ENCODE measurements around the gene LMOD2.
"Not testable (repeated sequence)": the region's sequence is repeated elsewhere in the genome, so short reads cannot be mapped to it uniquely, and the experiment has no call there.

LMOD2 gene

DNA sequence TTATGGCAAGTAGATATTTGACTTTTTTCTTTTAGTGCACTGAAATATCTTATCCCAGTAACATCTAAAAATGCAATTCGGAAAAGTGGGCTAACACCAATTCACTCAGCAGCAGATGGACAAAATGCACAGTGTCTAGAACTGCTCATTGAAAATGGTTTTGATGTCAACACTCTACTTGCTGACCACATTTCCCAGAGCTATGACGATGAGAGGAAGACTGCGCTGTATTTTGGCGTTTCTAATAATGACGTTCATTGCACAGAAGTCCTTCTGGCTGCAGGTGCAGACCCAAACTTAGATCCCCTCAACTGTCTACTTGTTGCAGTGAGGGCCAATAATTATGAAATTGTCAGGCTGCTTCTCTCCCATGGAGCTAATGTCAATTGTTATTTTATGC lies 26.8 kb upstream of the LMOD2 start:
- DNase-seq (ENCODE audit: low read depth), result no peak
- no peak overlapping the region for H3K4me3 ChIP-seq (ENCODE audit: control insufficient read depth, low read depth, low read length)
- TF ChIP-seq, protein P1, sequence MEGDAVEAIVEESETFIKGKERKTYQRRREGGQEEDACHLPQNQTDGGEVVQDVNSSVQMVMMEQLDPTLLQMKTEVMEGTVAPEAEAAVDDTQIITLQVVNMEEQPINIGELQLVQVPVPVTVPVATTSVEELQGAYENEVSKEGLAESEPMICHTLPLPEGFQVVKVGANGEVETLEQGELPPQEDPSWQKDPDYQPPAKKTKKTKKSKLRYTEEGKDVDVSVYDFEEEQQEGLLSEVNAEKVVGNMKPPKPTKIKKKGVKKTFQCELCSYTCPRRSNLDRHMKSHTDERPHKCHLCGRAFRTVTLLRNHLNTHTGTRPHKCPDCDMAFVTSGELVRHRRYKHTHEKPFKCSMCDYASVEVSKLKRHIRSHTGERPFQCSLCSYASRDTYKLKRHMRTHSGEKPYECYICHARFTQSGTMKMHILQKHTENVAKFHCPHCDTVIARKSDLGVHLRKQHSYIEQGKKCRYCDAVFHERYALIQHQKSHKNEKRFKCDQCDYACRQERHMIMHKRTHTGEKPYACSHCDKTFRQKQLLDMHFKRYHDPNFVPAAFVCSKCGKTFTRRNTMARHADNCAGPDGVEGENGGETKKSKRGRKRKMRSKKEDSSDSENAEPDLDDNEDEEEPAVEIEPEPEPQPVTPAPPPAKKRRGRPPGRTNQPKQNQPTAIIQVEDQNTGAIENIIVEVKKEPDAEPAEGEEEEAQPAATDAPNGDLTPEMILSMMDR (IDR thresholded peaks at IDR 0.05; ENCODE audit: control insufficient read depth, insufficient read depth, low read depth, low read length, missing control alignments), result no peak

DNA sequence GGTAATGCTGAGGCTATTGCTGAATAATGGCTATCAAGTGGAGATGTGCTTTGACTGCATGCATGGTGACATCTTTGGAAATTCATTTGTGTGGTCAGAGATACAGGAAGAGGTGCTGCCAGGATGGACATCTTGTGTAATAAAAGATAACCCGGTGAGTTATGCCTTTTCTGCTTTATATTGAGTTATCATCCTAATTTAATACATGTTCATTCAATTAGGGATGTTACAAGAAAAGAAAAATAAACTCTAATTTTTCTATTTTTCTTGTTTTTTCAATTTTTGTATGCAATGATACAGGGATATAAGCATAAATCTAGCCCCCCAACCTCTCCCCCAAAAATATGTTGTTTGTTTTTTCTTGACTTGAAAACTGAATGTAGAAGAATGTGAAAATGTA lies 26.4 kb upstream of the LMOD2 start:
- DNase-seq (ENCODE audit: low read depth), result no peak
- H3K4me3 ChIP-seq (ENCODE audit: control insufficient read depth, low read depth, low read length), result no peak overlapping the region
- TF ChIP-seq, protein P1 (IDR thresholded peaks at IDR 0.05; ENCODE audit: control insufficient read depth, insufficient read depth, low read depth, low read length, missing control alignments), result no peak

DNA sequence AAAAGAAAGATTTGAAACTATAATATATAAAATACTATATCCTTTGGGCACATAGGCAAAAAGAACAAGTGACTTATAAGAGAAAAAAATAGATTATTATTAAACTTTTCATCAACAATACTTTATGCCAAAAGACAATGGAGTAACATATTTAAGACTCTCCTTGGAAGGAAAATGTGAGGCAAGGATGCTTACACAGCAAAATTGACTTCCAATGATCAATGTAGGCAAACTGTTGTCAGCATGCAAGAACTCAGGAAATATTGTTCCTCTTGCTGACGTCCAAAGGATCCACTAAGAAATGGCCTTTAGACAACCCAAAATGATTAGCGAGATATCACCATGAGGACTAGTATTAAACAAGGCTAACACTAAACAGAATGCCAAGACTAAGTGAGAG lies 22.9 kb upstream of the LMOD2 start:
- TF ChIP-seq, protein P1 (IDR thresholded peaks at IDR 0.05; ENCODE audit: control insufficient read depth, insufficient read depth, low read depth, low read length, missing control alignments), result no peak
- no peak overlapping the region for H3K4me3 ChIP-seq (ENCODE audit: control insufficient read depth, low read depth, low read length)
- DNase-seq (ENCODE audit: low read depth), result no peak

DNA sequence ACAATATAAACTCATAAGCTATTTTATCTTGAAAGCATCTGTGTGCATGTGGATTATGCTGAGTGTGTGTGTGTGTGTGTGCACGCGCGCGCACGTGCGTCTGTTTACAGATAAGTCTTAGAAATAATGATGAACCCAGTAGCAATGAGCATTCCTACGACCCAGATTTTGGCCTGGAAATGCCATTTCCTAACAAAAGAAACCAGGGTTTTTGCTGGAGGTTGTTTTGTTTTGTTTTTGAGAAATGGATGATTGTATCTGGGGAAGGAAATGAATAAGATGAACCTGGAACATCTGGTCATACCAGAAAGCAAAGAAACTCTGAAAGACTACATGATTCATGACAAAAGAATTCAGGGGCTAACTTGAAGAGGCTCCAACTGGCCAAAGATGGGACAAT lies 22.1 kb upstream of the LMOD2 start:
- no peak overlapping the region for H3K4me3 ChIP-seq (ENCODE audit: control insufficient read depth, low read depth, low read length)
- TF ChIP-seq, protein P1 (IDR thresholded peaks at IDR 0.05; ENCODE audit: control insufficient read depth, insufficient read depth, low read depth, low read length, missing control alignments), result no peak
- no peak for DNase-seq (ENCODE audit: low read depth)

DNA sequence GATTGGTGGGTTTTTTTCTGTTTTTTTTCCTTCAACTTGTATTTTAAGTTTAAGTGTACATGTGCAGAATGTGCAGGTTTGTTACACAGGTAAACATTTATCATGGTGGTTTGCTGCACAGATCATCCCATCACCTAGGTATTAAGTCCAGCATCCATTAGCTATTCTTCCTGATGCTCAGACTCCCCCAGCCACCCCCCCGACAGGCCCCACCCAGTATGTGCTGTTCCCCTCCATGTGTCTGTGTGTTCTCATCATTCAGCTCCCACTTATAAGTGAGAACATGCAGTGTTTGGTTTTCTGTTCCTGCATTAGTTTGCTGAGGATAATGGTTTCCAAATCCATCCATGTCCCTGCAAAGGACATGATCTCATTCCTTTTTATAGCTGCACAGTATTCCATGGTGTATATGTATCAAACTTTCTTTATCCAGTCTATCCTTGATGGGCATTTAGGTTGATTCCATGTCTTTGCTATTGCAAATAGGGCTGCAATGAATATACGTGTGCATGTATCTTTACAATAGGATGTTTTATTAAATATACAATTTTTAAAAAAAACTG lies 21.6 kb upstream of the LMOD2 start:
- H3K4me3 ChIP-seq (ENCODE audit: control insufficient read depth, low read depth, low read length); DNase-seq (ENCODE audit: low read depth): not testable (repeated sequence)

DNA sequence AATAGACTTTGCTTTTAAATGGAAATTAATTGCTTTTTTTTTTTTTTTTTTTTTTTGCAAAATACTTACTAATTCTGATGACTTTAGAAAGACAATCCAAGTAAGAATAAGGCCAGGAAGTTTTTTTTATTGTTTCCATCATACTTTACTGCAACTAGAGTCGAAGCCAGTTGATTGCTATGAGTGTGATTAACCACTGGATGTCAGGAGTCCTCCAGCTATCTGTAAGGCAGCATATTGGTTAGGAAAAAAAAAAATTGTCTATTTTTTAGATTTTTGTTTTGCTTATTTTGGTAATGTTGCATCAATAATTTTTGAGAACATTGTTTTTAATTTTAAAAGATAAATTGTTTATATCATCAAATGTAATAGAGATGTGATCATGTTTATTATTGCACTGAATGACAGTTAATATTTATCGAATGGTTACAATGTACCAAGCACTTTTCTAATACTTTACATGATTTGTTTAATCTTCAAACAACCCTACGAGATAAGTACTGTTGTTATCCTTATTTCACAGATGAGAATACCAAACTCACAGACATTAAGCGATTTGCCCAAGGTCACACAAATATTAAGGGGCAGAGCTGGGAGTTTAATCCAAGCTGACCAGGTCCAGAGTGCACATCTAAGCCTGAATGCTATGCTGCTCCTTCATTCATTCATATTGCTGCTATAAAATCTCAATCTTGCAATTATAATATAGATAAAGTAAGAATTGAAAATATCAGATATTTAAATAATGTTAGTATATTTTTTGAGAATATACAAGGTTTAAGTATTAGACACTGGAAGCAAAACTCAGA lies 19.9 kb upstream of the LMOD2 start:
- H3K4me3 ChIP-seq (ENCODE audit: control insufficient read depth, low read depth, low read length), result no peak overlapping the region
- TF ChIP-seq, protein P1 (IDR thresholded peaks at IDR 0.05; ENCODE audit: control insufficient read depth, insufficient read depth, low read depth, low read length, missing control alignments), result peak; percentile 65
- no peak for DNase-seq (ENCODE audit: low read depth)

DNA sequence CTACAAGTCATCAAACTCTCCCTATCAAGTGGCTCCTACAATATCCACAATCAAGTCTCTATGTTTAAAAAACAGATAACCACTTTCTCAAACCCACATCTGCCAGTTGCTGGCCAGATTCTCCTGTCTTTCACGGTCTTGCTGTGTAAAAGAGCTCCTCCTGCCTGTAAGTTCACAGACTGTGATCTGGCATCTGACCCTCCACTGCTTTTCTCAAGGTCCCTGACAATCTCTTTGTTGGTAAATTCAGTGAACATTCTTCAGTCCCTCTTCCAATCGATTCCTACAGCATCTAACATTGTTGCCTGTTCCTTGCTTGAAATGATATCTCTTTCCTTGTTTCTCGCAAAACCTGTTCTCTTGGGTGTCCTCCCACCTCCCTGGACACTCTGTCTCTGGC lies 18.5 kb upstream of the LMOD2 start:
- no peak overlapping the region for H3K4me3 ChIP-seq (ENCODE audit: control insufficient read depth, low read depth, low read length)
- no peak for DNase-seq (ENCODE audit: low read depth)
- TF ChIP-seq, protein P1 (IDR thresholded peaks at IDR 0.05; ENCODE audit: control insufficient read depth, insufficient read depth, low read depth, low read length, missing control alignments), result no peak

Measured in AG09309 (cell line).